Muscle layer of colon (tissue), 2 donors: ENCODE measurements around the gene PDZD7.
A peak's percentile ranks its signal among the peaks of the same experiment; 100 is the strongest.

ENCODE experiments used
- H3K27ac ChIP-seq: one replicate; pipeline ENCODE4 v1.7.0; 2013; ENCODE audit warnings: low read depth, mild to moderate bottlenecking, low read length, moderate library complexity
- H3K27me3 ChIP-seq, 2 donors: one replicate each; pipeline ENCODE4 v1.7.0; 2013; ENCODE audit warnings: low read length in 2 of 2, mild to moderate bottlenecking in 2 of 2; ENCODE audit not compliant: insufficient read depth in 2 of 2, control insufficient read depth in 1 of 2
- H3K36me3 ChIP-seq: one replicate; pipeline ENCODE4 v1.7.0; 2013; ENCODE audit warnings: mild to moderate bottlenecking, low read length; ENCODE audit not compliant: insufficient read depth
- H3K4me1 ChIP-seq: one replicate; pipeline ENCODE4 v1.7.0; 2013; ENCODE audit warnings: mild to moderate bottlenecking, low read length; ENCODE audit not compliant: insufficient read depth
- H3K4me3 ChIP-seq, 2 donors: one replicate each; pipeline ENCODE4 v1.7.0; 2013; ENCODE audit warnings: low read length in 2 of 2, low read depth in 1 of 2, mild to moderate bottlenecking in 1 of 2, moderate library complexity in 1 of 2
- H3K9ac ChIP-seq: one replicate; pipeline ENCODE4 v1.7.0; 2013; ENCODE audit warnings: low read length
- H3K9me3 ChIP-seq: one replicate; pipeline ENCODE4 v1.7.0; 2013; ENCODE audit warnings: mild to moderate bottlenecking, low read length
- donor health status: abdominal sarcoma.
- donor health status: Adenocarcinoma of cecum.

Gene PDZD7

DNA sequence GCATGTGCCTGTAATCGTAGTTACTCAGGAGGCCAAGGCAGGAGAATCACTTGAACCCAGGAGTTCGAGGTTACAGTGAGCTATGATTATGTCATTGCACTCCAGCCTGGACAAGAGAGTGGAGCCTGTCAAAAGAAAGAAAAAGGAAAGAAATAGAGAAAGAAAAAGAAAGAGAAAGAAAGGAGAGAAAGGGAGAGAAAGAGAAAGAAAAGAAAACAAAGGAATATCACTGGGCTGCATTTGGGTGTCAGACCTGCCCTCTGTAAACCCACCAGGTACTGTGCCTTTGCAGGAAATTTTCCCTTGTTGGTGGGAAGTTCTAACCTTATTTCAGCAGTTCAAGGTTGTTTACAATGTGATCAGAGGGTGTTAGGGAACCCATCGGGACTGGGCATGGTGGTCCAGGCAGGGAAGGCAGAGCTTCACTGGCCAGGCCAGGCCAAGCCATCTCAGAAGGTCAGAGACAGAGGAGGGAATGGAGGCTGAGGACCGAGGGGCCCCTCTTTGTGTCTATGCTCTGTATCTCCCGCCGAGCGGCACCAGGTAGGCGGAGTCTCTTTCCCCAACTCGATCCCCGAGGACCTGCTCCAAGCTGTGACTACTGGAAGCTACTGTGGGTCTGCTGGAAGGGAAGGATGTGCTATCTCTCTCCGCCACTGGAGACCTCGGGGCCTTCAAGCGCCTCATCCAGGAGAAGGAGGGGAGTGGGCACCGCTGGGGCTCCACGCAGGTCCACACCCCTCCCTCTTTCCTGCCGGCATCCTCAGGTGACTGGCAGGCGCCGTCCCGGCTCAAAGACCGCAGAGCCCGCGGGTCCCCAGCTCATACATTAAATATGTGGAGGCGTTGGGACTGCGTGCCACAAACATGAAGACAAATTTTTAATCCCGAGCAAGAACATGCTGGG lies 15.7 kb upstream of the PDZD7 start:
- Histone ChIP-seq H3K27ac (no peak overlapping the region), H3K9me3 (no peaks in the 10 kb centered on the region), H3K27me3 (peaks cover 30 to 51% of the 10 kb centered on the region in 2 donors), H3K4me1 (peaks cover 19% of the 10 kb centered on the region), H3K9ac (no peak overlapping the region), H3K36me3 (no peaks in the 10 kb centered on the region), H3K4me3 (no peak overlapping the region)

GRCh38 chr10:101044117-101044516 lies 13.2 kb upstream of the PDZD7 start:
- Histone ChIP-seq H3K36me3 (peaks cover 7% of the 10 kb centered on the region), H3K27me3 (peaks cover 11 to 27% of the 10 kb centered on the region in 2 donors), H3K27ac (no peak overlapping the region), H3K4me3 (no peak overlapping the region), H3K4me1 (peaks cover 23% of the 10 kb centered on the region), H3K9ac (no peak overlapping the region), H3K9me3 (no peaks in the 10 kb centered on the region)

DNA sequence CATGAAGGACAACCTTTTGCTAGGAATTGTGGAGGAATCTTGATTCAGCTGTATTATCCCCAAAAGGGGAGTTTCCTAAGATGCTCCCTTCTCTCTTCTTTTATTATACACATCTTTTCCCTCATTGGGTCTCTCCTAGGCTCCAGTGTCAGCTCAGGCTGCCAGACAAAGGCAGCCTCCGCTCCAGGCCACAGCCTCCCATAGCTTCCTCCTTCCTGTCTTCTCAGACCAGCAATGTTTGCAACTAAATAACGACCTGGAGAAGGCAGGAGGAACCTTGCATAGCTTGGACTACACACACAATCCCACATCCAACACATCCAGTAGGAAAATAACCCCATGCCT lies 12.4 kb upstream of the PDZD7 start:
- Histone ChIP-seq H3K27ac (peak overlapping the region; percentile 45), H3K36me3 (peaks cover 14% of the 10 kb centered on the region), H3K4me3 (peak overlapping the region; percentile 38 to 78), H3K9ac (peak overlapping the region; percentile 68), H3K4me1 (peaks cover 23% of the 10 kb centered on the region), H3K9me3 (no peaks in the 10 kb centered on the region), H3K27me3 (peaks cover 4 to 19% of the 10 kb centered on the region in 2 donors)

DNA sequence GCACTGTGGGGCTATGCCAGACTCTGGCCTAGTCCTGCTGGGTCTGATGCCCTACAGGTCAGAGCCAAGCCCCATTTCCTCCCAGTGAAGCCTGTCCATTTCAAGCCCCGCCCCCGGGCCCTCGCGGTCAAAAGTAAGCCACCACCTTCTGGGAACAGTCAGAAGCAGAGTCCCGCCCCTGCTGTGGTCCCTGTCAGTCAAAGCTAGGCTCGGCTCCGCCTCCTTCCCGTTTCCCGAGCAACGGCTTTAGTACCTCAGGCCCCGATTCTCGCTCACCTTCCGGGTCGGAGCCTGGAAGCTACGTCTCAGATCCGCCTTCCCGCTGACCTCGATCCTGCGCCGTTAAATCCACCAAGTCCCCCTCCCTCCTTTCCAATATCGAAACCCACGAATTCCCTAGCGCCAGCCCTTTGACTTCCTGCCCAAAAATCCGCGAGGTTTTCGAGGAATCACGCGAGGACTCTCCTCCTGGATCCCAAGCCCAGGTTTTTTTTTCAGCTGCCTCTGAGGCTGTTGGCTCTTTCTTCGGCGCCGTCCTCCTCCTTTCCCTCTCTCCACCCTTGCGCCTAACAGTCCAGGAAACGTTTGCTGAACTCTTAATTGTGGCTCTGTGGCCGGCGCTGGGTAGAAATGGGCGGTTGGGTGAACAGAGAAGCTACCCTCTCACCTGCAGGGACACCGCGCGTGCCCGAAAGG lies 11.9 kb upstream of the PDZD7 start:
- peaks cover 23% of the 10 kb centered on the region for H3K4me1 ChIP-seq
- H3K4me3 ChIP-seq = peak overlapping the region; percentile 38 to 78
- H3K27me3 ChIP-seq = peaks cover 0 to 14% of the 10 kb centered on the region in 2 donors
- peak overlapping the region; percentile 68 for H3K9ac ChIP-seq
- H3K27ac ChIP-seq = peak overlapping the region; percentile 45
- peaks cover 19% of the 10 kb centered on the region for H3K36me3 ChIP-seq
- H3K9me3 ChIP-seq = no peaks in the 10 kb centered on the region

DNA sequence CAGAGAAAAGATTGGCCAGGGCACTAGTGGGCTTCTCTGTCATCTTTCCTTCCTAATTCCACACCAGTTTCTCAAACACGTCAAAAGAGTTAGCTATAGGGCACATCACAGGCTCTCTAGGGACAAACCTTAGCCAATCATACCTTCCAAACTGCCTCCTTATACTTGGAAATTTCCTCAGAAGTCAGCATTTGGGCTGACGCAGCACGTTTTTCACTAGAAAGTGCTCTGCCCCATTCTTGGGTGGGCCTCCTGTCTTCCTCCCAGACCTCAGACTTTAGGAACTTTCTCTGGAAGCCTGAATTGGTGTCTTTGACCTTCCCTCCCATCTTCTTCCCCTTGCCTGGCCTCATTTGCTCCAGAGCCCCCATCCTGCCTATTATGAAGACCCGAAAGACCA lies 11.2 kb upstream of the PDZD7 start:
- Histone ChIP-seq H3K27me3 (peaks cover 0 to 7% of the 10 kb centered on the region in 2 donors), H3K27ac (peak overlapping the region; percentile 45), H3K4me3 (peak overlapping the region; percentile 38 to 78), H3K9me3 (no peaks in the 10 kb centered on the region), H3K4me1 (peaks cover 23% of the 10 kb centered on the region), H3K9ac (peak overlapping the region; percentile 68), H3K36me3 (peaks cover 26% of the 10 kb centered on the region)

GRCh38 chr10:101041252-101041761 lies 10.4 kb upstream of the PDZD7 start:
- H3K4me3 ChIP-seq = no peak overlapping the region

GRCh38 chr10:101040851-101041250 lies 9.9 kb upstream of the PDZD7 start:
- no peaks in the 10 kb centered on the region for H3K27me3 ChIP-seq
- H3K4me3 ChIP-seq = no peak overlapping the region
- H3K36me3 ChIP-seq = peaks cover 39% of the 10 kb centered on the region
- no peak overlapping the region for H3K9ac ChIP-seq
- no peak overlapping the region for H3K27ac ChIP-seq
- H3K4me1 ChIP-seq = peaks cover 23% of the 10 kb centered on the region
- H3K9me3 ChIP-seq = no peaks in the 10 kb centered on the region

More at GRCh38 chr10:101041252-101041761, 10.4 kb upstream of the PDZD7 start:
- peaks cover 23% of the 10 kb centered on the region for H3K4me1 ChIP-seq
- no peaks in the 10 kb centered on the region for H3K27me3 ChIP-seq
- H3K9ac ChIP-seq = no peak overlapping the region
- no peaks in the 10 kb centered on the region for H3K9me3 ChIP-seq
- peaks cover 34% of the 10 kb centered on the region for H3K36me3 ChIP-seq
- H3K27ac ChIP-seq = no peak overlapping the region

GRCh38 chr10:101040061-101040460 lies 9.1 kb upstream of the PDZD7 start:
- no peak overlapping the region for H3K4me3 ChIP-seq
- H3K27ac ChIP-seq = no peak overlapping the region
- H3K9me3 ChIP-seq = no peaks in the 10 kb centered on the region
- H3K27me3 ChIP-seq = no peaks in the 10 kb centered on the region
- H3K36me3 ChIP-seq = peaks cover 47% of the 10 kb centered on the region
- H3K9ac ChIP-seq = no peak overlapping the region
- peaks cover 23% of the 10 kb centered on the region for H3K4me1 ChIP-seq

- Histone ChIP-seq H3K4me1 (peaks cover 21% of the 10 kb centered on the region), H3K4me3 (no peak overlapping the region), H3K27ac (no peak overlapping the region), H3K9ac (no peak overlapping the region), H3K27me3 (no peaks in the 10 kb centered on the region), H3K36me3 (peaks cover 51% of the 10 kb centered on the region), H3K9me3 (no peaks in the 10 kb centered on the region)
Observed at GRCh38 chr10:101038484-101038883, 7.6 kb upstream of the PDZD7 start.

DNA sequence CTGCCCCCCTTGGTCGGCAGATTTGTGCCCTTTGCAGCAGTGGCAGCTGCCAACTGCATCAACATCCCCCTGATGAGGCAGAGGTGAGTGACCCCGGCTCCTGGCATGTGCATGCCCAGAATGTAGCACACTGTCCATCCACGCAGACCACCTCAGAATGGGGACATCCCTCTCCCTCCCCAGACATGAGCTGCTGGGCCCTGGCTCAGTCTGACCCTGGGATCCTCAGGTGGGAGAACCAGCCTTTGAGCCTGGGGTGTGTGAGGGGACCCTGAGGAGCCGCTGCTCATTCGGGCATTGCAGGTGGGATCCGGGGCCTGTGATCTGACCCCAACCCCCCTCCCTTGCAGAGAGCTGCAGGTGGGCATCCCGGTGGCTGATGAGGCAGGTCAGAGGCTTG lies 5.8 kb upstream of the PDZD7 start:
- Histone ChIP-seq H3K27me3 (no peaks in the 10 kb centered on the region), H3K4me1 (peaks cover 13% of the 10 kb centered on the region), H3K4me3 (no peak overlapping the region), H3K9ac (no peak overlapping the region), H3K27ac (no peak overlapping the region), H3K36me3 (peaks cover 51% of the 10 kb centered on the region), H3K9me3 (no peaks in the 10 kb centered on the region)

DNA sequence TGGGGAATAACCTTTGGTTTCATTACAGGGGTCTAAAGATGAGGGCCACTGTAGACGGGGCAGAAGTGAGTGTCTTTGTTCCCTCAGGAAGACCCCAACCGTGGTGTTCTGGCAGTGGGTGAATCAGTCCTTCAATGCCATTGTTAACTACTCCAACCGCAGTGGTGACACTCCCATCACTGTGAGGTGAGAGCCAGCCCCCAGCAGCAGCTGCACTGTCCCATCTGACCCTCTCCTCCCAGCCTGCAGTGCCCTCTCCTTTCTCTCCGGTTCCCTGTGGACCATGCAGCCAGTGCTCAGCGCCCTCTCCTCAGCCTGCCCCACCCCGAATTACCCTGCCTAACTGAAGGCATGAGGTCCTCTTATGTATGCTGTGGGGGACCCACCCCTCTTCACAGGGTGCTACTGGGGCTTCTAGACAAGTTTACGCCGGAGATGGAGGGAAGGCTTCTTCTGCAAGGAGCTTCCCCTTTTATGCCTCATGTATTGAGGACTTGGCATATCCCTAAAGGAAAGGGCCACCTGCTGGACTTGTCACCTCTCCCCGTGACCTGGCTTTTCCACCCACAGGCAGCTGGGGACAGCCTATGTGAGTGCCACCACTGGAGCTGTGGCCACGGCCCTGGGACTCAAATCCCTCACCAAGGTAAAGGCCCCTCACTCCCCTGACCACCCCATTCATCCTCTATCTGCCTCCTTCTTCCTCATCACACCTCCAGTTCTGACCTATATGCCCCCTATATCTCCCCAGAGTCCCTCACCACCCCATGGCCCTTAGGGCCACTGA lies 5.2 kb upstream of the PDZD7 start:
- H3K4me3 ChIP-seq = no peak overlapping the region
- H3K4me1 ChIP-seq = peaks cover 9% of the 10 kb centered on the region
- H3K9ac ChIP-seq = no peak overlapping the region
- no peaks in the 10 kb centered on the region for H3K27me3 ChIP-seq
- no peak overlapping the region for H3K27ac ChIP-seq
- H3K36me3 ChIP-seq = peaks cover 51% of the 10 kb centered on the region
- H3K9me3 ChIP-seq = no peaks in the 10 kb centered on the region
